DMS114 treated with DMSO at 0.1 percent for 48 hours (cell line): ENCODE data around the gene ICE2.
A peak's percentile ranks its signal among the peaks of the same experiment; 100 is the strongest.

ENCODE experiments used
- DNase-seq: peaks from one replicate; lab custom pipeline; 2025; ENCODE audit not compliant: unreplicated experiment; lab: John Stamatoyannopoulos, UW

The ICE2 gene

GRCh38 chr15:60392601-60392985, 86.3 kb downstream of the ICE2 start:
- DNase-seq = peak; percentile 23

GRCh38 chr15:60391722-60392315, 87.1 kb downstream of the ICE2 start:
- DNase-seq = no peak

- DNase-seq = no peak
Observed at GRCh38 chr15:60390871-60391501, 88.0 kb downstream of the ICE2 start.

GRCh38 chr15:60390231-60390630, 88.7 kb downstream of the ICE2 start:
- DNase-seq = no peak

- DNase-seq = no peak
Observed at GRCh38 chr15:60389261-60390077, 89.5 kb downstream of the ICE2 start.

- no peak for DNase-seq
Observed at GRCh38 chr15:60387321-60387720, 91.6 kb downstream of the ICE2 start.

- no peak for DNase-seq
Observed at GRCh38 chr15:60386615-60387014, 92.3 kb downstream of the ICE2 start.

- DNase-seq = no peak
Observed at GRCh38 chr15:60385620-60386552, 93.1 kb downstream of the ICE2 start.

- DNase-seq = no peak
Observed at GRCh38 chr15:60384526-60385126, 94.3 kb downstream of the ICE2 start.

- no peak for DNase-seq
Observed at GRCh38 chr15:60384053-60384452, 94.9 kb downstream of the ICE2 start.

- no peak for DNase-seq
Observed at GRCh38 chr15:60382773-60383674, 95.9 kb downstream of the ICE2 start.

- no peak for DNase-seq
Observed at GRCh38 chr15:60381148-60381788, 97.7 kb downstream of the ICE2 start.

GRCh38 chr15:60379525-60380274, 99.2 kb downstream of the ICE2 start:
- DNase-seq = no peak

- no peak for DNase-seq
Observed at GRCh38 chr15:60379185-60379524, 99.8 kb downstream of the ICE2 start.

- no peak for DNase-seq
Observed at GRCh38 chr15:60376677-60377095, 102.3 kb downstream of the ICE2 start.

- no peak for DNase-seq
Observed at GRCh38 chr15:60375306-60375705, 103.6 kb downstream of the ICE2 start.

GRCh38 chr15:60374628-60375081, 104.3 kb downstream of the ICE2 start:
- no peak for DNase-seq

- no peak for DNase-seq
Observed at GRCh38 chr15:60374209-60374608, 104.7 kb downstream of the ICE2 start.
